GM23248 (cell line): ENCODE data around the gene ZFP92. TPM values are rescaled to one million over a fixed set of nuclear protein-coding genes. Genes with fewer than 3 reads are reported as not detected.

Source experiments
- DNase-seq: peaks from one replicate; pipeline ENCODE4 v3.0.0-alpha.2; 2015
- H2AFZ ChIP-seq: fragments of 200-600 bp; sonication (generic); 2 replicates; pipeline ENCODE4 v1.6.1; 2016; ENCODE audit warnings: antibody characterized with exemption
- H3F3A ChIP-seq: fragments of 200-600 bp; sonication (generic); 2 replicates; pipeline ENCODE4 v1.6.1; 2016; ENCODE audit warnings: mild to moderate bottlenecking, antibody characterized with exemption, mixed run types; ENCODE audit not compliant: insufficient read depth
- H3K27ac ChIP-seq: fragments of 200-600 bp; sonication (generic); 2 replicates; pipeline ENCODE4 v1.5.1; 2016; ENCODE audit warnings: mild to moderate bottlenecking
- H3K27me3 ChIP-seq: fragments of 200-600 bp; sonication (generic); replicated peaks from 2 replicates; pipeline ENCODE4 v1.6.1; 2016; ENCODE audit warnings: mild to moderate bottlenecking; ENCODE audit not compliant: insufficient read depth
- H3K36me3 ChIP-seq: fragments of 200-600 bp; sonication (generic); 2 replicates; pipeline ENCODE4 v1.6.1; 2016; ENCODE audit warnings: low read depth, mild to moderate bottlenecking
- H3K4me1 ChIP-seq: fragments of 200-600 bp; sonication (generic); 2 replicates; pipeline ENCODE4 v1.6.1; 2016; ENCODE audit warnings: mild to moderate bottlenecking; ENCODE audit not compliant: insufficient read depth
- H3K4me2 ChIP-seq: fragments of 200-600 bp; sonication (generic); one replicate; pipeline ENCODE4 v1.6.1; 2016; ENCODE audit warnings: mild to moderate bottlenecking; ENCODE audit not compliant: unreplicated experiment
- H3K4me3 ChIP-seq: fragments of 200-600 bp; sonication (generic); 2 replicates; pipeline ENCODE4 v1.5.1; 2016; ENCODE audit warnings: mild to moderate bottlenecking
- H3K79me2 ChIP-seq: fragments of 200-600 bp; sonication (generic); 2 replicates; pipeline ENCODE4 v1.6.1; 2016; ENCODE audit warnings: mild to moderate bottlenecking; ENCODE audit not compliant: insufficient read depth
- H3K9ac ChIP-seq: fragments of 200-600 bp; sonication (generic); 2 replicates; pipeline ENCODE4 v1.6.1; 2016; ENCODE audit warnings: mild to moderate bottlenecking
- H3K9me2 ChIP-seq: fragments of 200-600 bp; sonication (generic); 2 replicates; pipeline ENCODE4 v1.6.1; 2016; ENCODE audit warnings: mixed run types, mild to moderate bottlenecking, moderate library complexity; ENCODE audit not compliant: insufficient read depth
- H3K9me3 ChIP-seq: fragments of 200-600 bp; sonication (generic); one replicate; pipeline ENCODE4 v1.6.1; 2017; ENCODE audit warnings: low read depth
- H4K20me1 ChIP-seq: fragments of 200-600 bp; sonication (generic); 2 replicates; pipeline ENCODE4 v1.6.0; 2016; ENCODE audit not compliant: insufficient read depth
- EZH2 ChIP-seq: fragments of 200-600 bp; sonication (generic); IDR thresholded peaks from 2 replicates; pipeline ENCODE4 v1.6.1; 2018; ENCODE audit warnings: antibody characterized with exemption, mild to moderate bottlenecking; ENCODE audit not compliant: insufficient read depth, poor library complexity, severe bottlenecking
- EZH2phosphoT487 ChIP-seq: fragments of 200-600 bp; sonication (generic); IDR thresholded peaks from 2 replicates; pipeline ENCODE4 v1.6.1; 2018; ENCODE audit warnings: antibody characterized with exemption, moderate library complexity, mild to moderate bottlenecking, low read depth; ENCODE audit not compliant: insufficient read depth
- WGBS, 2 experiments: methylation state at CpG; one replicate each; pipeline ENCODE4 v1.1.6; 2015 to 2017; ENCODE audit warnings: low lambda C conversion rate in 2 of 2, low coverage in 1 of 2; ENCODE audit errors: missing lambda C conversion rate in 2 of 2; 5-methylcytosine and 5-hydroxymethylcytosine counted together
- in situ Hi-C: fragments of 300-500 bp; cut with MboI; formaldehyde crosslinking; loops from 2 replicates; pipeline ENCODE4 v1.15.0; 2020
- polyA plus RNA-seq: library from polyadenylated mRNA; unstranded; fragments of >200 nt; fragmentation: Nextera tagmentation; extraction: Ambion mirVana; gene quantifications from 2 replicates; pipeline ENCODE4 v1.2.1, GENCODE V29; 2016
- total RNA-seq: library from RNA; depleted of rRNA; stranded (reverse); fragments of >200 nt; shearing (Covaris generic); gene quantifications from 2 replicates; pipeline ENCODE4 v1.2.3, GENCODE V29; 2014

Gene ZFP92
- total and polyA plus RNA-seq, 2 experiments from 2014 or later = 0.11 TPM; not detected in 1

- Histone ChIP-seq H3K9me3 (no peaks in the 10 kb centered on the region), H3K4me3 (no peak overlapping the region), H3K27me3 (no peaks in the 10 kb centered on the region), H4K20me1 (no peaks in the 10 kb centered on the region), H3K9ac (no peak overlapping the region), H3K36me3 (no peaks in the 10 kb centered on the region), H3K4me2 (no peak overlapping the region), H3K4me1 (no peaks in the 10 kb centered on the region), H2AFZ (no peak overlapping the region), H3K27ac (no peak overlapping the region), H3K79me2 (no peaks in the 10 kb centered on the region), H3K9me2 (no peaks in the 10 kb centered on the region), H3F3A (no peaks in the 10 kb centered on the region)
- TF ChIP-seq EZH2 = no peak
- no peak for TF ChIP-seq EZH2phosphoT487
- in situ Hi-C loops = no loop called here
- no peak for DNase-seq
- 17 to 20% methylated on average over 12 of the region's 13 CpGs for WGBS, 2 experiments
These were observed 16.7 kb upstream of the ZFP92 start for GRCh38 chrX:153394612-153395011.

DNA sequence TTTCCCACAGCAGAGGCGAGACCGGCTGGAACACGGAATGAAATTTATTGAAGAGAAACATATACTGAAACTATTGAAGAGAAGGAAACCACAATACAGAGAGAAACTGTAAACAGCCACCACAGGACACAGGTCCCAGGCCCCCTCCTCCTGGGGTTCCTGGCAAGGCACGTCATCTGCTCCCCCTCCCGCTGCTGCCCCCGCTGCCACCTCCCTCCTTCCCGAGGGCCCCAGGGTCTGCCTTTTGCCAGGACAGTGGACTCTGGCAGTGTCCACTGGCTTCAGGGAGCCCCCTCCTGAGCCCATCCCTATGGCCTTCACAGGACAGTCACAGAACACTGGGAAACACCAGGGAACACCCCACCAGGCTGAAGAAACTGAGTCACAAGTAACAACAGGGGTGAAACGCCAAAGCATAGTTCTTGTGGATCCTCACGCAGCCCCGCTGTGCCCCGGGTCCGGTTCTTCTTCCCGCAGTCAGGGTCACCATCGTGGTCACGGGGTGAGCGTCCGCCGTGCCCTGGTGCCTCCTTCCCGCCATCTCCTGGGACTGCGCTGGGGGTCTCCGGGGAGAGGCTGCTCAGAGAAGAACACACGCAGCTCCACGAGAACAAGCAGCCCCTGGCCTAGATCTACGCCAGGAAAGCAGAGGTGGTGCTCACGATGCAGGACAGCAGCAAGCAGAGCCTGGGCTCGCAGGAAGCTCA lies 15.5 kb upstream of the ZFP92 start:
- 82 to 88% methylated on average over 18 to 26 of the region's 26 CpGs for WGBS, 2 experiments
- Histone ChIP-seq H3F3A (no peaks in the 10 kb centered on the region), H3K79me2 (no peaks in the 10 kb centered on the region), H3K4me1 (no peaks in the 10 kb centered on the region), H4K20me1 (no peaks in the 10 kb centered on the region), H3K4me3 (no peak overlapping the region), H3K9ac (no peak overlapping the region), H2AFZ (no peak overlapping the region), H3K27ac (no peak overlapping the region), H3K9me2 (no peaks in the 10 kb centered on the region), H3K36me3 (no peaks in the 10 kb centered on the region), H3K9me3 (no peaks in the 10 kb centered on the region), H3K4me2 (no peak overlapping the region), H3K27me3 (no peaks in the 10 kb centered on the region)
- no peak for TF ChIP-seq EZH2
- TF ChIP-seq EZH2phosphoT487 = no peak
- no peak for DNase-seq
- in situ Hi-C loops = no loop called here

- no peak for DNase-seq
- Histone ChIP-seq H3K27me3 (no peaks in the 10 kb centered on the region), H3K27ac (no peak overlapping the region), H3K4me1 (no peaks in the 10 kb centered on the region), H3K79me2 (no peaks in the 10 kb centered on the region), H3K36me3 (no peaks in the 10 kb centered on the region), H3F3A (no peaks in the 10 kb centered on the region), H3K9me2 (no peaks in the 10 kb centered on the region), H3K4me3 (no peak overlapping the region), H3K9me3 (no peaks in the 10 kb centered on the region), H3K9ac (no peak overlapping the region), H3K4me2 (no peak overlapping the region), H4K20me1 (no peaks in the 10 kb centered on the region), H2AFZ (no peak overlapping the region)
- WGBS, 2 experiments = 90 to 91% methylated on average over 3 to 6 of the region's 26 CpGs
- TF ChIP-seq EZH2 (no peak), EZH2phosphoT487 (no peak)
- in situ Hi-C loops = no loop called here
These were observed 14.7 kb upstream of the ZFP92 start for GRCh38 chrX:153396320-153397195.

- Histone ChIP-seq H2AFZ (no peak overlapping the region), H3K27me3 (no peaks in the 10 kb centered on the region), H3K9me3 (no peaks in the 10 kb centered on the region), H3F3A (no peaks in the 10 kb centered on the region), H3K27ac (no peak overlapping the region), H3K4me3 (no peak overlapping the region), H3K79me2 (no peaks in the 10 kb centered on the region), H3K9ac (no peak overlapping the region), H3K36me3 (no peaks in the 10 kb centered on the region), H4K20me1 (no peaks in the 10 kb centered on the region), H3K9me2 (no peaks in the 10 kb centered on the region), H3K4me1 (no peaks in the 10 kb centered on the region), H3K4me2 (no peak overlapping the region)
- no peak for TF ChIP-seq EZH2
- TF ChIP-seq EZH2phosphoT487 = no peak
- in situ Hi-C loops = no loop called here
- WGBS, 2 experiments = 58 to 63% methylated on average over 11 to 25 of the region's 27 CpGs
- no peak for DNase-seq
These were observed 13.9 kb upstream of the ZFP92 start for GRCh38 chrX:153397256-153397960.
